ENCODE data around the gene SERINC3. TPM values are rescaled to one million over a fixed set of nuclear protein-coding genes. Genes with fewer than 3 reads are reported as not detected.

Gene SERINC3
- total and polyA plus RNA-seq, 2 of the 8 experiments (the other 6 are each of a cell fraction or from before 2014, with no cell fraction given): 47.2 to 66.0 TPM

DNA sequence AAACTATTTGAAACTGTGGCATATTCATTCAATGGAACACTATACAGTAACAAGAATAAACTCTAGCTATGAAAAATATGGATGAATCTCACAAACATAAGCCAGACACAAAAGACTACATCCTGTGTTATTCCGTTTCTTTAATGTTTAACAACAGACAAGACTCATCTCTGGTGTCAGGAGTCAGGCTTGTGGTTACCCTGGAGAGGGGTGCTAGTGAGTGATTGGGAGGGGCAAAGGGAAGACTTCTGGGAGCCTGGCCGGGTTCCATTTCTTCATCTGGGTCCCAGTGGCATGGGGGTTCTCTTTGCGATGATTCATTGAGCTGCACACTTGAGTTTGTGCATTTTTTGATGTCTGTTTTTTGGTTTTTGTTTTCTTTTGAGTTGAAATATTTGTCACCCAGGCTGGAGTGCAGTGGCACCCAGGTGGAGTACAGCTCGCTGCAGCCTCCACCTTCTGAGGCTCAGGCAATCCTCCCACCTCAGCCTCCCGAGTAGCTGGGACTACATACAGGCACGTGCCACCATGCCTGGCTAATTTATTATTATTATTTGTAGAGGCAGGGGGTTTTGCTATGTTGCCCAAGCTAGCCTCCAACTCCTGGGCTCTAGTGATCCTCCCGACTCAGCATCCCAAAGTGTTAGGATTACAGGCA, 67.4 kb downstream of the SERINC3 start:
- no peak overlapping the region for H2BK5ac ChIP-seq (ENCODE audit: low read depth, low read length)
- H2AFZ ChIP-seq (ENCODE audit: low read length): no peak overlapping the region
- H3K36me3 ChIP-seq (ENCODE audit: control insufficient read depth in 2 of 4, insufficient read depth in 4 of 4, low read length in 3 of 4): no peaks in the 10 kb centered on the region
- no peak overlapping the region for H4K8ac ChIP-seq (ENCODE audit: extremely low read depth, insufficient read depth, low read length)
- H4K5ac ChIP-seq (ENCODE audit: insufficient read length, low read depth, low read length): no peak overlapping the region
- H3K27me3 ChIP-seq (replicated peaks in 1 of 4; ENCODE audit: control insufficient read depth in 3 of 4, extremely low read depth in 1 of 4, insufficient read depth in 3 of 4, low read length in 3 of 4): no peaks in the 10 kb centered on the region
- H2AK5ac ChIP-seq (ENCODE audit: low read depth, low read length): no peak overlapping the region
- no peak overlapping the region for H3K4me2 ChIP-seq (ENCODE audit: insufficient read depth in 1 of 2, low read depth in 2 of 2, low read length in 2 of 2)
- H3K23ac ChIP-seq (ENCODE audit: insufficient read length): no peak overlapping the region
- no peaks in the 10 kb centered on the region for H3K9me3 ChIP-seq (ENCODE audit: insufficient read depth in 2 of 2, low read depth in 1 of 2, low read length in 1 of 2)
- FAIRE-seq (no peak), DNase-seq (ENCODE audit: low read depth in 1 of 2, low spot score in 2 of 2) (no peak)
- no peak overlapping the region for H3K27ac ChIP-seq (ENCODE audit: low read depth, low read length)
- H3K56ac ChIP-seq (replicated peaks; ENCODE audit: insufficient read length, low read depth, low read length): no peak overlapping the region
- H2BK12ac ChIP-seq (ENCODE audit: low read depth, low read length): no peak overlapping the region
- no peak overlapping the region for H2BK120ac ChIP-seq (replicated peaks; ENCODE audit: low read depth, low read length)
- no peak overlapping the region for H4K91ac ChIP-seq (replicated peaks; ENCODE audit: insufficient read length, low read length)
- H2BK20ac ChIP-seq (ENCODE audit: low read length): no peak overlapping the region
- H3K23me2 ChIP-seq (ENCODE audit: low read depth, low read length): no peaks in the 10 kb centered on the region
- no peak overlapping the region for H3K14ac ChIP-seq (ENCODE audit: insufficient read length)
- H2BK15ac ChIP-seq (ENCODE audit: low read length): no peak overlapping the region
- POLR2A ChIA-PET (ENCODE audit: partially characterized antibody): no interaction called here
- no peaks in the 10 kb centered on the region for H3K79me1 ChIP-seq (ENCODE audit: low read depth, low read length)
- H3K4me1 ChIP-seq (replicated peaks in 1 of 4; ENCODE audit: control insufficient read depth in 3 of 4, insufficient read depth in 4 of 4, low read length in 3 of 4): no peaks in the 10 kb centered on the region
- no peak overlapping the region for H3K18ac ChIP-seq (ENCODE audit: extremely low read depth, low read length)
- H3K79me2 ChIP-seq (ENCODE audit: control insufficient read depth in 1 of 2, insufficient read depth in 2 of 2, low read length in 2 of 2): no peaks in the 10 kb centered on the region
- H4K20me1 ChIP-seq (replicated peaks in 1 of 2; ENCODE audit: control insufficient read depth in 1 of 2, insufficient read depth in 2 of 2, low read length in 2 of 2): peaks cover 0 to 2% of the 10 kb centered on the region in 2 experiments
- H3K4me3 ChIP-seq (ENCODE audit: extremely low read depth in 1 of 4, insufficient read depth in 2 of 4, low read depth in 3 of 4, low read length in 4 of 4): no peak overlapping the region
- CTCF ChIA-PET (ENCODE audit: partially characterized antibody): interaction anchor here (0.6 to 1.7 kb wide), 4 partner anchors 17 to 237 kb away, joined by 3 to 9 read pairs (median 3); no protein-coding TSS in a partner anchor
- no peak overlapping the region for H3K4ac ChIP-seq (replicated peaks; ENCODE audit: insufficient read length, low read depth, low read length)
- 91% methylated on average over 7 of the region's 7 CpGs; no CpG with 5 or more reads in 1 of the 2 experiments for WGBS, 2 experiments (ENCODE audit: extremely low coverage in 1 of 2, insufficient coverage in 1 of 2, insufficient read length in 1 of 2, insufficient replicate concordance in 2 of 2, low coverage in 1 of 2, low lambda C conversion rate in 2 of 2, missing lambda C conversion rate in 1 of 2)
- no peak overlapping the region for H3K9ac ChIP-seq (replicated peaks in 1 of 4; ENCODE audit: extremely low read depth in 1 of 4, low read depth in 3 of 4, low read length in 3 of 4)
- TF ChIP-seq, protein P1, sequence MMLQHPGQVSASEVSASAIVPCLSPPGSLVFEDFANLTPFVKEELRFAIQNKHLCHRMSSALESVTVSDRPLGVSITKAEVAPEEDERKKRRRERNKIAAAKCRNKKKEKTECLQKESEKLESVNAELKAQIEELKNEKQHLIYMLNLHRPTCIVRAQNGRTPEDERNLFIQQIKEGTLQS (IDR thresholded peaks at IDR 0.05; ENCODE audit: insufficient read depth, low read depth, low read length): no peak
- no peak for TF ChIP-seq TAF1 (IDR thresholded peaks at IDR 0.05; ENCODE audit: low read depth, low read length)
- no peak for TF ChIP-seq EP300 (IDR thresholded peaks at IDR 0.05; ENCODE audit: borderline replicate concordance in 1 of 2, low read depth in 2 of 2, low read length in 2 of 2)
- no peak for TF ChIP-seq JUND (IDR thresholded peaks at IDR 0.05; ENCODE audit: low read length)
- no peak for TF ChIP-seq ASH2L (IDR thresholded peaks at IDR 0.05; ENCODE audit: low read length)
